T-cell (primary cell): ENCODE results near the gene TAB2. TPM values are rescaled to one million over a fixed set of nuclear protein-coding genes. Genes with fewer than 3 reads are reported as not detected.

Experiments
- ATAC-seq, 4 experiments: fragments of 200-7000 bp in 3 of 4; fragments of 150-1000 bp in 1 of 4; cut with Tn5 transposase; replicated peaks in 1 of 4; 1 replicate in 3 of 4; 2 replicates in 1 of 4; pipeline ENCODE4 v1.10.0; 2021; ENCODE audit warnings: moderate library complexity in 3 of 4, mild to moderate bottlenecking in 2 of 4, moderate number of reproducible peaks in 1 of 4
- CTCF ChIA-PET, 2 donors: fragments of 300-600 bp; sonication (Branson Sonifier 250); formaldehyde crosslinking; loops; one replicate each; lab custom pipeline; 2022; ENCODE audit warnings: antibody characterized with exemption in 2 of 2; lab: Charles Lee
- POLR2A ChIA-PET, 2 donors: fragments of 300-600 bp; sonication (Branson Sonifier 250); formaldehyde crosslinking; loops; one replicate each; lab custom pipeline; 2022; ENCODE audit warnings: antibody characterized with exemption in 2 of 2; lab: Charles Lee
- DNase-seq, 35 experiments: peaks; one replicate each; pipeline versions ENCODE4 v3.0.0 to v3.0.0-alpha.2; 2013 to 2023
- H3K27ac ChIP-seq: one replicate; pipeline ENCODE4 v1.5.1; 2013; ENCODE audit warnings: low read length
- H3K27me3 ChIP-seq, 2 experiments: replicated peaks in 1 of 2; 1 replicate in 1 of 2; 2 replicates in 1 of 2; pipeline versions ENCODE4 v1.6.1 to v1.7.0; 2013; ENCODE audit warnings: low read length in 1 of 2, mixed read lengths in 1 of 2; ENCODE audit not compliant: control insufficient read depth in 2 of 2, insufficient read depth in 2 of 2; ENCODE audit errors: extremely low read depth in 1 of 2
- H3K36me3 ChIP-seq, 2 donors: 1 replicate in 1 of 2; 2 replicates in 1 of 2; pipeline versions ENCODE4 v1.6.1 to v1.7.0; 2013; ENCODE audit warnings: low read length in 1 of 2; ENCODE audit not compliant: control insufficient read depth in 2 of 2, insufficient read depth in 1 of 2; ENCODE audit errors: extremely low read depth in 1 of 2
- H3K4me1 ChIP-seq, 2 experiments: 1 replicate in 1 of 2; 2 replicates in 1 of 2; pipeline versions ENCODE4 v1.6.1 to v1.7.0; 2013; ENCODE audit warnings: low read length in 2 of 2, mixed read lengths in 1 of 2; ENCODE audit not compliant: insufficient read depth in 2 of 2, control insufficient read depth in 1 of 2; ENCODE audit errors: extremely low read depth in 1 of 2
- H3K4me3 ChIP-seq, 2 donors: 1 replicate in 1 of 2; 2 replicates in 1 of 2; pipeline versions ENCODE4 v1.5.1 to v1.7.0; 2013; ENCODE audit warnings: mild to moderate bottlenecking in 2 of 2, low read length in 1 of 2, moderate library complexity in 1 of 2; ENCODE audit not compliant: control insufficient read depth in 1 of 2; ENCODE audit errors: extremely low read depth in 1 of 2
- H3K9me3 ChIP-seq: 2 replicates; pipeline ENCODE4 v1.7.0; 2013
- H3K27ac Mint-ChIP-seq, 2 donors: one replicate each; pipeline ENCODE4 v1.8.0; 2020 to 2021; ENCODE audit warnings: mild to moderate bottlenecking in 2 of 2, mixed read lengths in 2 of 2
- H3K27me3 Mint-ChIP-seq, 2 donors: one replicate each; pipeline ENCODE4 v1.8.0; 2021 to 2022; ENCODE audit warnings: mixed read lengths in 2 of 2
- H3K36me3 Mint-ChIP-seq: one replicate; pipeline ENCODE4 v1.8.0; 2021; ENCODE audit warnings: mixed read lengths
- H3K4me1 Mint-ChIP-seq, 3 donors: one replicate each; pipeline ENCODE4 v1.8.0; 2020 to 2022; ENCODE audit warnings: mixed read lengths in 3 of 3, mild to moderate bottlenecking in 1 of 3
- H3K4me3 Mint-ChIP-seq, 3 donors: one replicate each; pipeline ENCODE4 v1.8.0; 2020 to 2022; ENCODE audit warnings: mild to moderate bottlenecking in 3 of 3, mixed read lengths in 3 of 3, moderate library complexity in 3 of 3
- H3K9me3 Mint-ChIP-seq, 3 donors: one replicate each; pipeline ENCODE4 v1.8.0; 2020 to 2022; ENCODE audit warnings: mixed read lengths in 3 of 3
- WGBS: methylation state at CpG from one replicate; pipeline ENCODE4 v1.1.5; 2013; ENCODE audit warnings: missing lambda C conversion rate; ENCODE audit not compliant: insufficient coverage; 5-methylcytosine and 5-hydroxymethylcytosine counted together
- total RNA-seq, 35 experiments: library from RNA in 6 of 35; stranded (reverse) in 6 of 35; fragments of 120-200 nt in 1 of 35; gene quantifications; one replicate each; pipeline versions ENCODE4 v1.2.1 to v1.2.4 and lab custom pipeline; 2013 to 2026

TAB2 gene
- total RNA-seq, 5 donors from 2014 or later (not counting 1 experiment from before 2014, with no cell fraction given) = 128 to 160 (median 146) TPM

DNA sequence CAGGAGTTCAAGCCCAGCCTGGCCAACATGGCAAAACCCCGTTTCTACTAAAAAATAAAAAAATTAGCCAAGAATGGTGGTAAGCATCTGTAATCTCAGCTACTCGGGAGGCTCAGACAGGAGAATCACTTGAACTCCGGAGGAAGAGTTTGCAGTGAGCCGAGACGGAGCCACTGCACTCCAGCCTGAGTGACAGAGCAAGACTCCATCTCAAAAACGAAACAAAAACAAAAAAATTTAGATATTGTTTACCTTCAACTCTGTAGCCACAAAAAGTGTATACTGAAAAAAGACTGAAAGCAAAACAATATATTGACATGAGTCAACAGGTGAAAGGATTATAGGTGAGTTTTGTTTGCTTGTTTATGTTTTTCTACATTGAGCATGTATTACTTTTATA, 30.6 kb upstream of the TAB2 start:
- CTCF ChIA-PET = interaction anchor here (0.5 to 0.7 kb wide), 3 partner anchors 45 to 254 kb away, joined by 3 to 5 read pairs (median 3); no protein-coding TSS in a partner anchor
- H3K27me3 ChIP-seq = no peaks in the 10 kb centered on the region
- H3K27ac Mint-ChIP-seq = no peak overlapping the region
- POLR2A ChIA-PET = interaction anchor here in 1 of 2 donors (1.1 kb wide), 1 partner anchor 25 kb away, joined by 3 read pairs; no protein-coding TSS in a partner anchor
- no peak overlapping the region for H3K4me3 ChIP-seq
- no peaks in the 10 kb centered on the region for H3K36me3 Mint-ChIP-seq
- H3K36me3 ChIP-seq = no peaks in the 10 kb centered on the region
- peaks cover 0 to 8% (median 8%) of the 10 kb centered on the region in 3 donors for H3K4me1 Mint-ChIP-seq
- H3K4me1 ChIP-seq = no peaks in the 10 kb centered on the region
- no peak overlapping the region for H3K4me3 Mint-ChIP-seq
- no peak overlapping the region for H3K27ac ChIP-seq
- H3K27me3 Mint-ChIP-seq = no peaks in the 10 kb centered on the region
- DNase-seq = no peak
- H3K9me3 Mint-ChIP-seq = no peaks in the 10 kb centered on the region
- no peaks in the 10 kb centered on the region for H3K9me3 ChIP-seq
- no peak for ATAC-seq
- 67% methylated on average over 1 of the region's 6 CpGs for WGBS

DNA sequence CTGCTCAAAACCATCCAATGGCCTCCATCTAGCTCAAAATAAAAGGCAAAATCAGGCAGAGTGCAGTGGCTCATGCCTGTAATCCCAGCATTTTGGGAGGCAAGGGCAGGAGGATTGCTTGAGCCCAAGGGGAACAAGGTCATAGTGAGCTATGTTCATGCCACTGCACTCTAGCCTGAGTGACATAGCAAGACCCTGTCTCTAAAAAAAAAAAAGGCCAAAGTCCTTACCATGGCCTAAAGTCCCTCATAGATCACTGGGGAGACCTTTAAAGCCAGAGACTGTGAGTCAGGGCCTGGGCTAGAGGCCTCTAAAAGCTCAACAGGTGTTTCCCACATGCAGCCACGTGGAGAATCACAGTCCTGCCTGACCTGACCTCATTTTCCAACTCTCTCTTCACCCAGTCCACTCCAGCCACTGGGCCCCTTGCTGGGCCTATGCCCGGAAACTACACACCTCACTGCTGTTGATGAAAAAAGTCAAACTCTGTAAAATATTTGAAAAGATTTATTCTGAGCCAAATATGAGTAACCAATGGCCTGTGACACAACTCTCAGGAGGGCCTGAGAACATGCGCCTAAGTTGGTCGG, 28.2 kb upstream of the TAB2 start:
- Mint-ChIP-seq H3K27me3 (no peaks in the 10 kb centered on the region), H3K9me3 (no peaks in the 10 kb centered on the region), H3K4me1 (peaks cover 0 to 8% (median 6%) of the 10 kb centered on the region in 3 donors), H3K4me3 (no peak overlapping the region), H3K27ac (no peak overlapping the region), H3K36me3 (no peaks in the 10 kb centered on the region)
- ATAC-seq (no peak), DNase-seq (no peak)
- no peaks in the 10 kb centered on the region for H3K9me3 ChIP-seq
- no peaks in the 10 kb centered on the region for H3K36me3 ChIP-seq
- H3K27me3 ChIP-seq = no peaks in the 10 kb centered on the region
- H3K27ac ChIP-seq = no peak overlapping the region
- H3K4me3 ChIP-seq = no peak overlapping the region
- H3K4me1 ChIP-seq = no peaks in the 10 kb centered on the region
- WGBS = 81% methylated on average over 3 of the region's 4 CpGs
- POLR2A ChIA-PET = no interaction called here
- CTCF ChIA-PET = interaction anchor here (0.6 to 0.9 kb wide), 3 partner anchors 12 to 196 kb away, joined by 3 to 5 read pairs (median 3); partner anchors contain the start of gene ZC3H12D (in 1 of the 2)

DNA sequence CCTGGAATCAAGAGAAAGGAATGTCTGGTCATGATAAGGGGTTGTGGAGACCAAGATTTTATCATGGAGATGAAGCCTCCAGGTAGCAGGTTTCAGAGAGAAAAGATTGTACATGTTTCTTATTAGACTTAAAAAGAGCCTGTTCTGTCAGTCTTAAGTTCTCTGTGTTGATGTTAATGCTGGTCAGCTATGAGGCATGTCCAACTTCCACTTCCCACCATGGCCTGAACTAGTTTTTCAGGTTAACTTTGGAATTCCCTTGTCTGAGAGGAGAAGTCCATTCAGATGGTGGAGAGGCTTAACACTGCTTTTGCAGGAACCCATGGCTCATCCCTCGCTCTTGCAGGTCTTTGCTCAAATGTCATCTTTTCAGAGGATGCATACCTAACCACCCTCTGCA, 27.5 kb upstream of the TAB2 start:
- ATAC-seq (no peak), DNase-seq (no peak)
- no peak overlapping the region for H3K4me3 Mint-ChIP-seq
- H3K36me3 Mint-ChIP-seq = no peaks in the 10 kb centered on the region
- Histone ChIP-seq H3K27ac (no peak overlapping the region), H3K36me3 (no peaks in the 10 kb centered on the region), H3K4me3 (no peak overlapping the region), H3K27me3 (no peaks in the 10 kb centered on the region), H3K4me1 (no peaks in the 10 kb centered on the region), H3K9me3 (no peaks in the 10 kb centered on the region)
- no peak overlapping the region for H3K27ac Mint-ChIP-seq
- H3K9me3 Mint-ChIP-seq = no peaks in the 10 kb centered on the region
- H3K27me3 Mint-ChIP-seq = no peaks in the 10 kb centered on the region
- ChIA-PET CTCF (no interaction called here), POLR2A (no interaction called here)
- H3K4me1 Mint-ChIP-seq = peaks cover 0 to 3% (median 0%) of the 10 kb centered on the region in 3 donors
- 100% methylated on average over 1 of the region's 1 CpG for WGBS

DNA sequence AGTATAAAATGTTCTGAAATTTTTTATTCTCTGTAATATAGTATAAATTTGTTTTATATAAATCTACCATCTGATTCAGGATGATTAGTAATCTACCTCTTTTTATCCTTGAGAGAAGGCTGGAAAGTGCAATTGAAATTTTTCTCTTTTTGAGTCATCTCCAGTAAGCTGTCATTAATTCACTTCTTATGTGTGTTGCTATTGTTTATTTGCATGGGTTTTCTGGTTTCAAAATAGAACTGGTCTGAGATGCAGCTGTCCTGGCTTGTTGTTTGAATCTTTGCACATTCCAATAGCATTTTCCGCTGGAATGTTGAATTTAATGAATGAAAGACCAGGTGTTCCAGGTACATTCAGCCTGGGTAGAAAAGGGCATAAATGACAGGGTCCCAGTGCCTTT, 24.3 kb upstream of the TAB2 start:
- Histone ChIP-seq H3K9me3 (no peaks in the 10 kb centered on the region), H3K27ac (no peak overlapping the region), H3K4me3 (no peak overlapping the region), H3K27me3 (no peaks in the 10 kb centered on the region), H3K36me3 (no peaks in the 10 kb centered on the region), H3K4me1 (no peaks in the 10 kb centered on the region)
- ATAC-seq (no peak), DNase-seq (no peak)
- Mint-ChIP-seq H3K27me3 (no peaks in the 10 kb centered on the region), H3K36me3 (no peaks in the 10 kb centered on the region), H3K4me1 (no peaks in the 10 kb centered on the region), H3K4me3 (no peak overlapping the region), H3K9me3 (no peaks in the 10 kb centered on the region), H3K27ac (no peak overlapping the region)
- POLR2A ChIA-PET = interaction anchor here in 1 of 2 donors (0.5 kb wide), 1 partner anchor 104 kb away, joined by 4 read pairs; no protein-coding TSS in a partner anchor
- CTCF ChIA-PET = interaction anchor here in 1 of 2 donors (0.5 kb wide), 1 partner anchor 34 kb away, joined by 3 read pairs; no protein-coding TSS in a partner anchor
- WGBS = no CpG with 5 or more reads among the region's 1 CpG

DNA sequence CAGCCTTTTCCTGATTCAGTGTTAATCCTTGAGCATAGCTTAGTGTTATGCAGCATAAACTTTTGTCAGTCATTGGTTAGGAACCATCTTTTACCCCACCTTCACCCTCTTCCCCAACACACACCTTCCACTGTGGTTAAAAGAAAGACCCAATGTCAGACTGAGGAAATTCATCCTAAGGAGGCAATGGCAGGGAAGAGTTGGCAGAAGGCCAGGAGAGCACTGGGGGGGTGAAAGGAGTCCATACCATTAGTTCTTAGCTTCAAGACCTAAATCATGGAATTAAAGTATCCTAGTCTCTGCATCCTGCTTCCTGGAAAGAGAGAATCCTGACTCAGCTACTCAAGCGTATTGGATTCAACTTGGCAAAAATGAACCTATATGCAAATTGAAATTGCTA, 16.9 kb upstream of the TAB2 start:
- no peaks in the 10 kb centered on the region for H3K27me3 ChIP-seq
- Mint-ChIP-seq H3K4me1 (no peaks in the 10 kb centered on the region), H3K36me3 (no peaks in the 10 kb centered on the region), H3K9me3 (no peaks in the 10 kb centered on the region), H3K27me3 (no peaks in the 10 kb centered on the region), H3K4me3 (no peak overlapping the region), H3K27ac (no peak overlapping the region)
- H3K36me3 ChIP-seq = no peaks in the 10 kb centered on the region
- H3K27ac ChIP-seq = no peak overlapping the region
- DNase-seq = no peak
- POLR2A ChIA-PET = interaction anchor here in 1 of 2 donors (0.9 kb wide), 1 partner anchor 205 kb away, joined by 4 read pairs; no protein-coding TSS in a partner anchor
- no peak overlapping the region for H3K4me3 ChIP-seq
- H3K4me1 ChIP-seq = no peaks in the 10 kb centered on the region
- no peak for ATAC-seq
- CTCF ChIA-PET = interaction anchor here (0.6 to 0.9 kb wide), 2 partner anchors 50 to 131 kb away, joined by 3 to 4 read pairs; no protein-coding TSS in a partner anchor
- WGBS = no CpG with 5 or more reads among the region's 1 CpG
- no peaks in the 10 kb centered on the region for H3K9me3 ChIP-seq

DNA sequence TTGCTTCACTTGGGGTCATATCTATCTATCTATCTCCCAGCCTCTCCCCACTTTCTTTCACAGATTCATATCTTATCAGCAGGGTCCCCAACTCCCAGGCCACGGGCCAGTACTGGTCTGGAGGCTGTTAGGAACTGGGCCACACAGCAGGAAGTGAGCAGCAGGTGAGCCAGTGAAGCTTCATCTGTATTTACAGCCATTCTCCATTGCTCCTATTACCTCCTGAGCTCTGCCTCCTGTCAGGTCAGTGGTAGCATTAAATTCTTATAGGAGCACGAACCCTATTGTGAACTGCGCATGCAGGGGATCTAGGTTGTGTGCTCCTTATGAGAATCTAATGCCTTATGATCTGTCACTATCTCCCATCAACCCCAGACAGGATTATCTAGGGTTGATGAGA, 14.8 kb upstream of the TAB2 start:
- Histone ChIP-seq H3K9me3 (no peaks in the 10 kb centered on the region), H3K27ac (no peak overlapping the region), H3K36me3 (no peaks in the 10 kb centered on the region), H3K4me1 (no peaks in the 10 kb centered on the region), H3K4me3 (no peak overlapping the region), H3K27me3 (no peaks in the 10 kb centered on the region)
- Mint-ChIP-seq H3K27ac (no peak overlapping the region), H3K27me3 (no peaks in the 10 kb centered on the region), H3K36me3 (no peaks in the 10 kb centered on the region), H3K4me1 (no peaks in the 10 kb centered on the region), H3K4me3 (no peak overlapping the region), H3K9me3 (no peaks in the 10 kb centered on the region)
- ChIA-PET CTCF (no interaction called here), POLR2A (no interaction called here)
- DNase-seq (no peak), ATAC-seq (no peak)
- no CpG with 5 or more reads among the region's 3 CpGs for WGBS
